ENCODE results near the gene RCAN2.
A peak's percentile ranks its signal among the peaks of the same experiment; 100 is the strongest.

DNA sequence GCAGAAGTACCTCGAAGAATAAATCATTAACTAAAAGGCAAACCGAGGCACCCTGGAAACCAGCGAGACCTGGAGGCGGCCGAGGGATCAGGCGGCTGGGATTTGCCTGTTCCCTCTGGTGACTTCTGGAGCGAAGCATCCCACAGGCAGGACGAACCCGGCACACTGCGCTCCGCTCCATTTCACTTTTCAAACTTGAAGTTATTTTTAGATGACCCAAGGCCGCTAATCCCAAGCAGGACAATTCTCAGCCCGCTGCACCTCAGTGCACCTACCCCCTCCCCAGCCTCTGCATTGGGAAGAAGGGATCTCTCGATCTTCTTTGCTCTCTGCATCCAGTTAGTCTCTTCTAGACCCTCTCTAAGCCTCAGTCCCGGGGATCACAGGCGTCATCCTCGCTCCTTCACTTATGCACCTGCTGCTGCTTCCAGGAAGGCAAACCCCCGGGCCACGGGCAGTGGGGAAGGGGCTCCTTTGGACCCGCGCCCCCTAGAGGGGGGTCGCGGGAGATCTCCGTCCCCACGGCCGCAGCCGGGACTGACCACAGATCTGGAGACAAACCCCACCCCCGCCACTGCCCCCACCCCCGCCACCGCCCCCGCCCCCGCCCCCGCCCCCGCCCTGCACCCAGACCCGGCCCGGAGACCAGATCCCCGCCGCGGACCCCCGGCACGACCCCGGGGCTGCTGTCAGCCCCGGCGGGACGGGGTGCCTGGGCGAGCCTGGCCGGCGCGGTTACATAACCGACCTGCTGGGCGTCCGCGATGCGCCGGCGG is 636 bp downstream of the RCAN2 start:
- TF ChIP-seq, protein P1, sequence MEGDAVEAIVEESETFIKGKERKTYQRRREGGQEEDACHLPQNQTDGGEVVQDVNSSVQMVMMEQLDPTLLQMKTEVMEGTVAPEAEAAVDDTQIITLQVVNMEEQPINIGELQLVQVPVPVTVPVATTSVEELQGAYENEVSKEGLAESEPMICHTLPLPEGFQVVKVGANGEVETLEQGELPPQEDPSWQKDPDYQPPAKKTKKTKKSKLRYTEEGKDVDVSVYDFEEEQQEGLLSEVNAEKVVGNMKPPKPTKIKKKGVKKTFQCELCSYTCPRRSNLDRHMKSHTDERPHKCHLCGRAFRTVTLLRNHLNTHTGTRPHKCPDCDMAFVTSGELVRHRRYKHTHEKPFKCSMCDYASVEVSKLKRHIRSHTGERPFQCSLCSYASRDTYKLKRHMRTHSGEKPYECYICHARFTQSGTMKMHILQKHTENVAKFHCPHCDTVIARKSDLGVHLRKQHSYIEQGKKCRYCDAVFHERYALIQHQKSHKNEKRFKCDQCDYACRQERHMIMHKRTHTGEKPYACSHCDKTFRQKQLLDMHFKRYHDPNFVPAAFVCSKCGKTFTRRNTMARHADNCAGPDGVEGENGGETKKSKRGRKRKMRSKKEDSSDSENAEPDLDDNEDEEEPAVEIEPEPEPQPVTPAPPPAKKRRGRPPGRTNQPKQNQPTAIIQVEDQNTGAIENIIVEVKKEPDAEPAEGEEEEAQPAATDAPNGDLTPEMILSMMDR (IDR thresholded peaks at IDR 0.05) = peak in 2 of 6 experiments; percentile 11 to 13
- TF ChIP-seq POLR2A (IDR thresholded peaks at IDR 0.05) = no peak

All from adrenal gland (tissue), 5 donors.